ENCODE measurements around the gene SPAG16.

Gene SPAG16

GRCh38 chr2:213537579-213537978 lies 253.3 kb downstream of the SPAG16 start:
- no peaks in the 10 kb centered on the region for H4K20me1 ChIP-seq (ENCODE audit: insufficient read depth, low read length, poor library complexity, severe bottlenecking)
- H3K9me3 ChIP-seq (ENCODE audit: insufficient read depth, low read depth, low read length), result peaks cover 5% of the 10 kb centered on the region; the same call in 1 of the 2 replicates
- H3K4me1 ChIP-seq (ENCODE audit: insufficient read depth, low read length, poor library complexity, severe bottlenecking), result peaks cover 33% of the 10 kb centered on the region
- H3K9ac ChIP-seq (ENCODE audit: low read depth, low read length, poor library complexity, severe bottlenecking), result peak overlapping the region; percentile 54
- peak overlapping the region; percentile 42 for H3K4me2 ChIP-seq (ENCODE audit: low read depth, low read length, poor library complexity, severe bottlenecking)
- H3F3A ChIP-seq (ENCODE audit: low read depth), result peaks cover 4% of the 10 kb centered on the region; the same call in 1 of the 2 replicates
- H3K9me2 ChIP-seq (replicated peaks; ENCODE audit: low read depth, low read length), result no peaks in the 10 kb centered on the region
- H3K27me3 ChIP-seq (ENCODE audit: insufficient read depth, low read length, poor library complexity, severe bottlenecking), result no peaks in the 10 kb centered on the region
- H3K79me2 ChIP-seq (ENCODE audit: insufficient read depth, low read length), result no peaks in the 10 kb centered on the region
- H3K4me3 ChIP-seq (ENCODE audit: low read length, poor library complexity, severe bottlenecking), result peak overlapping the region; percentile 16
- TF ChIP-seq CTCF (conservative IDR thresholded peaks at IDR 0.05; ENCODE audit: low read length), result no peak
- TF ChIP-seq EZH2phosphoT487 (IDR thresholded peaks at IDR 0.05; ENCODE audit: borderline replicate concordance), result no peak
- H2AFZ ChIP-seq (ENCODE audit: low read length), result peak overlapping the region; percentile 8; the same call in 1 of the 2 replicates
- H3K36me3 ChIP-seq (ENCODE audit: insufficient read depth, low read length), result no peaks in the 10 kb centered on the region

- Histone ChIP-seq H3K9ac (ENCODE audit: low read depth, low read length, poor library complexity, severe bottlenecking) (no peak overlapping the region), H4K20me1 (ENCODE audit: insufficient read depth, low read length, poor library complexity, severe bottlenecking) (no peaks in the 10 kb centered on the region), H3K4me2 (ENCODE audit: low read depth, low read length, poor library complexity, severe bottlenecking) (peak overlapping the region; percentile 35), H3K79me2 (ENCODE audit: insufficient read depth, low read length) (no peaks in the 10 kb centered on the region), H3F3A (ENCODE audit: low read depth) (no peaks in the 10 kb centered on the region), H3K4me1 (ENCODE audit: insufficient read depth, low read length, poor library complexity, severe bottlenecking) (peaks cover 24% of the 10 kb centered on the region), H3K9me2 (replicated peaks; ENCODE audit: low read depth, low read length) (no peaks in the 10 kb centered on the region), H3K4me3 (ENCODE audit: low read length, poor library complexity, severe bottlenecking) (peak overlapping the region; percentile 42), H3K36me3 (ENCODE audit: insufficient read depth, low read length) (no peaks in the 10 kb centered on the region; the same call in 1 of the 2 replicates), H2AFZ (ENCODE audit: low read length) (no peak overlapping the region; the same call in 1 of the 2 replicates), H3K9me3 (ENCODE audit: insufficient read depth, low read depth, low read length) (no peaks in the 10 kb centered on the region), H3K27me3 (ENCODE audit: insufficient read depth, low read length, poor library complexity, severe bottlenecking) (no peaks in the 10 kb centered on the region)
- TF ChIP-seq CTCF (conservative IDR thresholded peaks at IDR 0.05; ENCODE audit: low read length) (no peak), EZH2phosphoT487 (IDR thresholded peaks at IDR 0.05; ENCODE audit: borderline replicate concordance) (no peak)
Observed at GRCh38 chr2:213544940-213545339, 260.7 kb downstream of the SPAG16 start.

GRCh38 chr2:213545481-213545880 lies 261.2 kb downstream of the SPAG16 start:
- Histone ChIP-seq H3K4me3 (ENCODE audit: low read length, poor library complexity, severe bottlenecking) (peak overlapping the region; percentile 42), H3K9me3 (ENCODE audit: insufficient read depth, low read depth, low read length) (no peaks in the 10 kb centered on the region), H3K4me1 (ENCODE audit: insufficient read depth, low read length, poor library complexity, severe bottlenecking) (peaks cover 24% of the 10 kb centered on the region), H2AFZ (ENCODE audit: low read length) (no peak overlapping the region), H3K79me2 (ENCODE audit: insufficient read depth, low read length) (no peaks in the 10 kb centered on the region), H3K9ac (ENCODE audit: low read depth, low read length, poor library complexity, severe bottlenecking) (peak overlapping the region; percentile 35), H3K4me2 (ENCODE audit: low read depth, low read length, poor library complexity, severe bottlenecking) (peak overlapping the region; percentile 35), H3K27me3 (ENCODE audit: insufficient read depth, low read length, poor library complexity, severe bottlenecking) (no peaks in the 10 kb centered on the region), H3K9me2 (replicated peaks; ENCODE audit: low read depth, low read length) (no peaks in the 10 kb centered on the region), H4K20me1 (ENCODE audit: insufficient read depth, low read length, poor library complexity, severe bottlenecking) (no peaks in the 10 kb centered on the region), H3F3A (ENCODE audit: low read depth) (no peaks in the 10 kb centered on the region), H3K36me3 (ENCODE audit: insufficient read depth, low read length) (no peaks in the 10 kb centered on the region; the same call in 1 of the 2 replicates)
- TF ChIP-seq CTCF (conservative IDR thresholded peaks at IDR 0.05; ENCODE audit: low read length) (no peak), EZH2phosphoT487 (IDR thresholded peaks at IDR 0.05; ENCODE audit: borderline replicate concordance) (no peak)
